Right cardiac atrium (tissue), 5 donors: ENCODE measurements around the gene ITPRIP. TPM values are rescaled to one million over a fixed set of nuclear protein-coding genes. Genes with fewer than 3 reads are reported as not detected.

ENCODE experiments used
- ATAC-seq, 2 donors: fragments of 200-7000 bp; cut with Tn5 transposase; one replicate each; pipeline versions ENCODE4 v1.8.0 to v1.9.1; 2020; ENCODE audit warnings: moderate library complexity in 2 of 2, mild to moderate bottlenecking in 1 of 2
- DNase-seq, 3 donors: peaks; one replicate each; pipeline ENCODE4 v3.0.0-alpha.2; 2020
- H3K27ac ChIP-seq: one replicate; pipeline ENCODE4 v1.5.1; 2013; ENCODE audit warnings: mild to moderate bottlenecking, low read length, control low read depth, moderate library complexity
- H3K27me3 ChIP-seq: one replicate; pipeline ENCODE4 v1.6.1; 2013; ENCODE audit not compliant: control insufficient read depth, insufficient read depth
- H3K4me1 ChIP-seq: one replicate; pipeline ENCODE4 v1.6.1; 2013; ENCODE audit warnings: low read length; ENCODE audit not compliant: control insufficient read depth, insufficient read depth
- H3K4me3 ChIP-seq: one replicate; pipeline ENCODE4 v1.5.1; 2013; ENCODE audit warnings: low read length, control low read depth
- H3K9me3 ChIP-seq: one replicate; pipeline ENCODE4 v1.6.1; 2013; ENCODE audit warnings: low read length; ENCODE audit not compliant: control insufficient read depth
- WGBS: extraction: QIAGEN DNeasy Blood & Tissue Kit; methylation state at CpG from one replicate; pipeline ENCODE4 v1.1.7; 2013; 5-methylcytosine and 5-hydroxymethylcytosine counted together
- intact Hi-C, 4 donors: fragments of 100-400 bp; cut with DNase I; formaldehyde crosslinking; loops; one replicate each; pipeline versions ENCODE4 v1.11.0 to v1.14.0; 2022 to 2023
- microRNA-seq, 2 donors: library from miRNA; unstranded; fragments of <30 nt; microRNA quantifications; one replicate each; pipeline ENCODE4 v1.2.0, GENCODE V29; 2020 to 2021
- polyA plus RNA-seq: library from polyadenylated mRNA; stranded (reverse); fragments of 200-250 nt; gene quantifications from one replicate; pipeline ENCODE4 v1.2.3, GENCODE V29; 2013
- total RNA-seq, 4 donors: library from RNA; stranded (reverse); fragmentation: NEBNext Ultra II Directional; extraction: Animal tissue kit (Norgen Biotek cat#: 25700); gene quantifications; one replicate each; pipeline ENCODE4 v1.2.1, GENCODE V29; 2021
- donor health status: healthy with polysubstance abuse.
- donor health status: DM: no; HTN: yes; CAD: no.
- donor health status: DM: no; HTN: no; CAD: no.
- donor health status: DM: no; HTN: yes; CAD: no; lungs with severe emphysema.
- donor health status: DM: yes; HTN: yes; CAD: no.

Gene ITPRIP
- total and polyA plus RNA-seq, 5 donors: 29.1 to 83.3 (median 42.7) TPM

DNA sequence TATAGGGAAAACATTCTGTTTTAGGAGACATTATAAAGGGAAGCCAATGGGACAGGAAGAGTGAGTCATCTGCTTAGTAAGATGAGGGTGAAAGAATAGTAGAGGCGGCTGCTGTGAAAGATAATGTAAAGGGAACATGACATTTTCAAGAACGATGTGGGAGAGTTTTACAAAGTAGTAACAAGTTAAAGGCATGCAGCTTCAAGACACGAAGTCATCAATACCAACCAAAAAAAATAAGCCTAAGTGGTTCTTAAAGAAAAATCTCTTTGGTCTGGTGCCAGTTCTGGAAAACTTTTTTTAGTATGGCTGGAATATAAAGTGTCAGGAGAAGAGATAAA is 77.5 kb downstream of the ITPRIP start:
- no peaks in the 10 kb centered on the region for H3K27me3 ChIP-seq
- ATAC-seq: peak in 1 of 2 donors; percentile 66
- H3K4me3 ChIP-seq: no peak overlapping the region
- no peak for DNase-seq
- 9% methylated on average over 3 of the region's 3 CpGs for WGBS
- intact Hi-C loops: no loop called here
- no peaks in the 10 kb centered on the region for H3K9me3 ChIP-seq
- peaks cover 4% of the 10 kb centered on the region for H3K4me1 ChIP-seq
- H3K27ac ChIP-seq: no peak overlapping the region

DNA sequence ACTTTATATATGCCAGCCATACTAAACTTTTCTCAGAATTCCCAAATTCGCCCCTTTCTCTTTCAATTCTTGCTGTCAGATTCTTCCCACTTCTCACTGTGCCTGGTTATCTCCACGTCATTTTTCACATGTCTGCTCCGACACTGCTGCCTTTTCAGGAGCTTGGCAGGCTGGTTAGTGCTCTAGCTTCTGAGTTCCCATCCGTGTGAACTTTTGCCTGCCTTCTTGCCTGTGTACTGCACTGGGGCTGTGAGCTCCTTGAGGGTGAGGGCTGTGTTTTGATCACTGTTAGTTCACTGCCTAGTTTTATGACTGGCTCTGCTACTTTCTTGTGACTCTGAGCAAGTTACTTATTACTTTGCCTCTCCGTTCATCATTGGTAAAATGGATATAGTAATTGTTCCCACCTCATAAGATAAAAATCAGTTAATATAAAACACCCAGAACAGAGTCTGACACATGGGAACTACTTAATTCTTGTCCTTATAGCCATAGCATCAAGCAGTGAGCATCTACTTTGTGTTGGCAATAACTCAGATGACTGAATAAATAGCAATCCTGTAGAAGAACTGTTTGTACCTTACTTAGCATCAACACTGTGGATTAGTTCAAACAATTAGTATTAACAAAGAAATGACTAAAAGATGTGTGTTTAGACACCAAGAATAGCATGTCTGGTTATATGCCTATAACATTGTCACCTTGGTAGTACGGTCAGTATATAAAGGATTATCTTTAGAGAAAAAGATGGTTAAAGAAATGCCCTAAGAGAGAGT is 78.1 kb downstream of the ITPRIP start:
- Histone ChIP-seq H3K27me3 (no peaks in the 10 kb centered on the region), H3K27ac (peak overlapping the region; percentile 73), H3K4me3 (no peak overlapping the region), H3K4me1 (peaks cover 4% of the 10 kb centered on the region), H3K9me3 (no peaks in the 10 kb centered on the region)
- intact Hi-C loops: no loop called here
- DNase-seq (no peak), ATAC-seq (peak; percentile 46 to 60)
- 53% methylated on average over 6 of the region's 6 CpGs for WGBS

Small RNA genes within 50 kb of the gene (microRNA-seq; reads per million reads assigned to microRNA genes)
- 0 to 0.54 reads per million in 2 donors for gene MIR4482

Other genes starting within 250 kb of the ITPRIP start
- 1 to 10 TPM; 7.0 to 8.4 (median 7.3) TPM for gene SFR1, start 216.3 kb downstream of the ITPRIP start, total RNA-seq
- 7.1 TPM for gene SFR1, start 216.3 kb downstream of the ITPRIP start, polyA plus RNA-seq
- gene CFAP43, start 106.1 kb downstream of the ITPRIP start, total RNA-seq: under 1 TPM; 0.09 to 0.35 (median 0.22) TPM
- 0.18 TPM for gene CFAP43, start 106.1 kb downstream of the ITPRIP start, polyA plus RNA-seq
- 100 to 1,000 TPM; 164 to 220 (median 198) TPM for gene GSTO1, start 83.6 kb downstream of the ITPRIP start, total RNA-seq
- gene GSTO1, start 83.6 kb downstream of the ITPRIP start, polyA plus RNA-seq: 351 TPM
- gene GSTO2, start 69.3 kb downstream of the ITPRIP start, total RNA-seq: 1 to 10 TPM in 1 of 4 donors, under 1 TPM in 3; 0.37 to 1.1 (median 0.72) TPM
- gene GSTO2, start 69.3 kb downstream of the ITPRIP start, polyA plus RNA-seq: 0.43 TPM
- gene CFAP58, start 15.4 kb upstream of the ITPRIP start, total RNA-seq: 1 to 10 TPM; 2.9 to 5.4 (median 3.4) TPM
- 2.9 TPM for gene CFAP58, start 15.4 kb upstream of the ITPRIP start, polyA plus RNA-seq